COLO668 (cell line): ENCODE results near the gene ZNF722.
"Not testable (repeated sequence)": the region's sequence is repeated elsewhere in the genome, so short reads cannot be mapped to it uniquely, and the experiment has no call there.

Source experiments
- DNase-seq: peaks from one replicate; lab custom pipeline; 2025; ENCODE audit not compliant: unreplicated experiment; lab: John Stamatoyannopoulos, UW

Gene ZNF722

DNA sequence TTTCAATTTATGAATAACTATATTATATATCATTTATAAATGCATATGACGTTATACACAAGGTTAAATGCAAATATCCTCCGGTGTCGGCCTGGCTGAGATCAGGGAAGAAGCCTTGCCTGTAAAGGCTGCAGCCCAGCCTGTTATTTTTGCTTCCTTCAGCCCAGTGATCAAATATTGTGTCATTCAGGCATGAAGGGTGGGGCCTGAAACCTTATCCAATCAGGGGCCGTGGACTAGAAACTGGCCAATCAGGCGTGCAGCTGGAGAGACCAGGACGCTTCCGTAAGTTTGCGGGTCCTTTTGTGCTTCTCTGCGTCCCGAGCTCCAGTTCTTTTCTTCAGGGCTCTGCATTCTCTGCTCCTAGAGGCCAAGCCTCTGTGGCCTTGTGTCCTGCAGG, at the start of gene ZNF722:
TSS of gene ZNF722 (plus strand) at position 301 of the 400 bp plus-strand sequence. CDS start 113 bp downstream, outside the sequence.
- DNase-seq = no peak

DNA sequence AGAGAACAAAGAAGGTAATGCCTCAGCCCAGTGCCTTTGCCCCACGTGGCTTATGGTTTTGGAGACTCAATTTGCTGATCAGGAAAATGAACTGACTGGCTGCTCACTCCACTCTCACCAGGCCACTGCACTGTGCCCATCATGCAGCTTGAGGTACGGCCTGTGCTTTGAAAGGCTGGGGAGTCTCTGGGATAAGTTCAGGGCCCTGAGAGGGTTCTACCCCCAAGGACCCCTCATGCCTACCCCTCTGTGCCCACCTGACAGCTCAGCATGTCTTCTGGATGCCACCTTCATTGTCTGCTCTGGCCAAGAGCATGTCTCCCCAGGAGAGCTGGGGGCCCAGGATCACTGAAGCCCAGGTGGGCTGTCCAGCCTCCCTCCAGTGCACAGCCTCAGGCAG, 45.5 kb upstream of the ZNF722 start:
- no peak for DNase-seq

DNA sequence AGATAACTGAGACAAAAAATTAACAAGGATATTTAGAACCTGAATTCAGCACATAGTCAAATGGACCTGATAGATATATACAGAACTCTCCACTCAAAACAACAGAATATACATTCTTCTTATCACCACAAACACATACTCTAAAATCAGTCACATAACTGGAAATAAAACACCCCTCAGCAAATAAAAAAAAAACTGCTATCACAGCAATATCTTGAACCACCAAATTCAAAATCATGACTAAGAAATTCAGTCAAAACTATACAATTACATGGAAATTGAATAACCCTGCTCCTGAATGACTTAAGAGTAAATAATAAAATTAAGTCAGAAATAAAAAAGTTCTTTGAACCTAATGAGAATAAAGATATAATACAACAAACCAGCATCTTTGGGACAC, 30.0 kb upstream of the ZNF722 start:
- no peak for DNase-seq

GRCh38 chr7:64015496-64015895, 16.8 kb downstream of the ZNF722 start:
- not testable (repeated sequence) for DNase-seq

DNA sequence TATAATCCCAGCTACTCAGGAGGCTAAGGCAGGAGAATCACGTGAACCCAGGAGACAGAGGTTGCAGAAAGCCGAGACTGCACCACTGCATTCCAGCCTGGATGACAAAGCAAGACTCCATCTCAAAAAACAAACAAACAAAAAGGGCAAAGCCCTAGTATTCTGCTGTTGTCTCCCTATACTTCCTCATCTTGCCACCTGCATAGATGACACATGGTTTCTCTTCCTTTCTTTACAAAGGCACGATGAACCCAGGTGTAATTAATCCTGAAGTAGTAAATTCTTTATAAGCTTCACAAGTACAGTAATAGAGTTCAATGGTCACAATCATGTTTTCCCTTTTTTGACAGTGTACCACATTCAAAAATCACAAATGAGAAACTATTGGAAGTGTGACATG, 36.7 kb downstream of the ZNF722 start:
- no peak for DNase-seq

DNA sequence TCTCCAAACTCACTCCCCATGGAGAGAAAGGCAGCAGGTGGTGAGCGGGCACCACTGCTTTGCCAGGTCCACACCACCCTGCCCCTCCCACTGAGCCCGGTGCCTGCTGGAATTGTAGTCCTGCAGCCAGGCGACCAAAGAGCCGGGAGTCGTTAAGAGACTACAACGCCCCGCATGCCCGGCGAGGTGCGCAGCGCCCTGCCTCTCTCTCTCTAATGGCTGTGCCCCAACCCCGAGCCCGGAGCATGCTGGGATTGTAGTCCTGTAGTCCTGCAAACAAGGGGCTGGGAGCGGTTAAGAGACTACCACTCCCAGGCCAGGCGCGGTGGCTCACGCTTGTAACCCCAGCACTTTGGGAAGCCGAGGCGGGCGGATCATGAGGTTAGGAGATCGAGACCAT, 38.4 kb downstream of the ZNF722 start:
- no peak for DNase-seq

DNA sequence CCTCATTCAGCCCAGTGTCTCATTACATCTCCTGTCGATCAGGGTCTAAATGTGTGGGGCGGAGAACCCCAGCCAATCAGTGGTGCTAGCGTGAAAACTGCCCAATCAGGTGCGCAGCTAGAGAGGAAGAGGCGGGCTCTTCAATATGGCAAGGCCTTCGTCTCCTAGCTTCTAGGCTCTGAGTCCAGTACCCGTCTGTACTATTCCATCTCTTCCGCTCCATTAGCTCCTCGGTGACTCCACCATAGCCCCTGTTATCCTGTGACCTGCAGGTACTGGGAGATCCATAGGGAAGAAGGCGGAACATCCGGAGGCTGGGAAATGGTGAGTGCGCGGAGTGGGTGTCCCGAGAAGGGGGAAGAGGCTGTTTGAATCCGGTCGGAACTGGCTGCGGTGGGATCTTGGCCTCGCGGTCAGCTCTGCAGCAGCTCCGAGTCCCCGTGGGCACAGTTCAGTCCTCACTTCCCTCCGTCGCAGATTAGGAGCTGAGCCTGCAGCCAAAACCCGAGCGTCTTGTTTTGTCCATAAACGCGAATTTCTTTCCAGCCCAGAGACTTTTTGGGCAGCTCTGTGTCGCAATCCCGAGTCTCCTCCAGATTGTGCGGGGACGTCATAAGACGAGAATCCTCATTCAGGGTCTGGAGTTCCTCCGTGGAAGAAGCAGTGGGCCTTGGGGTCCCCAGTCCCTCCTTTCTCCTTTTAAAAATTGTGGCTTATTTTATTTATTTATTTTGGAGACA, 46.8 kb downstream of the ZNF722 start, which contains the start of gene ZNF727:
TSS of gene ZNF727 (plus strand) at position 134 of the 740 bp plus-strand sequence. CDS start at position 322, 188 bp downstream.
- DNase-seq = no peak

DNA sequence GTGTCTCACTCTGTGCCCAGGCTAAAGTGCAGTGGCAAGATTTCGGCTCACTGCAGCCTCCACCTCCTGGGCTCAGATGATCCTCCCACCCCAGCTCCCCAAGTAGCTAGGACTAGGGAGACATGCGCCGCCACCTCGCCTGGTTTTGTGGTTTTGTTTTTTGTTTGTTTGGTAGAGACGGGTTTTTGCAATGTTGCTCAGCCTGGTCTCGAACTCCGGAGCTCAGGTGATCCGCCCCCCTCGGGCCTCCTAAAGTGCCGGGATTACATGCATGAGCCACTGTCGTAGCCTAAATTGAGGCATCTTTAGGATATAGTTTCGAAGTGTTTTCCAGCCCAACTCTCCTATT, 47.4 kb downstream of the ZNF722 start:
- no peak for DNase-seq
